HFF-Myc (cell line): Measurements from ENCODE around the gene SOX21.
"Not testable (repeated sequence)": the region's sequence is repeated elsewhere in the genome, so short reads cannot be mapped to it uniquely, and the experiment has no call there.

Source experiments
- DNase-seq: peaks from one replicate; pipeline ENCODE4 v3.0.0-alpha.2; 2011; ENCODE audit warnings: low read depth; ENCODE audit errors: extremely low read depth
- H3K4me3 ChIP-seq: replicated peaks from 2 replicates; pipeline ENCODE4 v1.5.1; 2011; ENCODE audit warnings: low read depth, mild to moderate bottlenecking, control low read depth, low read length
- CTCF ChIP-seq: IDR thresholded peaks from 2 replicates; pipeline ENCODE4 v1.5.1; 2012; ENCODE audit warnings: mild to moderate bottlenecking, low read depth, low read length, control low read depth; ENCODE audit errors: missing control alignments

The SOX21 gene

GRCh38 chr13:94739235-94739634, 26.9 kb upstream of the SOX21 start:
- DNase-seq, result no peak
- H3K4me3 ChIP-seq, result no peak overlapping the region
- TF ChIP-seq CTCF, result no peak

GRCh38 chr13:94731028-94731427, 18.7 kb upstream of the SOX21 start:
- DNase-seq, result no peak
- H3K4me3 ChIP-seq, result no peak overlapping the region
- no peak for TF ChIP-seq CTCF

GRCh38 chr13:94729941-94730340, 17.6 kb upstream of the SOX21 start:
- not testable (repeated sequence) for H3K4me3 ChIP-seq, DNase-seq

- no peak for DNase-seq
- no peak for TF ChIP-seq CTCF
- no peak overlapping the region for H3K4me3 ChIP-seq
These were observed 14.1 kb upstream of the SOX21 start for GRCh38 chr13:94726425-94726824.

- no peak overlapping the region for H3K4me3 ChIP-seq
- TF ChIP-seq CTCF, result no peak
- no peak for DNase-seq
These were observed 10.4 kb upstream of the SOX21 start for GRCh38 chr13:94722609-94723345.

GRCh38 chr13:94718697-94719096, 6.4 kb upstream of the SOX21 start:
- H3K4me3 ChIP-seq, DNase-seq: not testable (repeated sequence)

GRCh38 chr13:94717916-94718315, 5.6 kb upstream of the SOX21 start:
- DNase-seq, result no peak
- no peak overlapping the region for H3K4me3 ChIP-seq
- TF ChIP-seq CTCF, result no peak

GRCh38 chr13:94716016-94716415, 3.7 kb upstream of the SOX21 start:
- H3K4me3 ChIP-seq, result no peak overlapping the region
- no peak for DNase-seq

More at GRCh38 chr13:94716016-94716415, 3.7 kb upstream of the SOX21 start:
- TF ChIP-seq CTCF, result peak; percentile 3
